ENCODE measurements around the gene CYB561D2.

Gene CYB561D2

DNA sequence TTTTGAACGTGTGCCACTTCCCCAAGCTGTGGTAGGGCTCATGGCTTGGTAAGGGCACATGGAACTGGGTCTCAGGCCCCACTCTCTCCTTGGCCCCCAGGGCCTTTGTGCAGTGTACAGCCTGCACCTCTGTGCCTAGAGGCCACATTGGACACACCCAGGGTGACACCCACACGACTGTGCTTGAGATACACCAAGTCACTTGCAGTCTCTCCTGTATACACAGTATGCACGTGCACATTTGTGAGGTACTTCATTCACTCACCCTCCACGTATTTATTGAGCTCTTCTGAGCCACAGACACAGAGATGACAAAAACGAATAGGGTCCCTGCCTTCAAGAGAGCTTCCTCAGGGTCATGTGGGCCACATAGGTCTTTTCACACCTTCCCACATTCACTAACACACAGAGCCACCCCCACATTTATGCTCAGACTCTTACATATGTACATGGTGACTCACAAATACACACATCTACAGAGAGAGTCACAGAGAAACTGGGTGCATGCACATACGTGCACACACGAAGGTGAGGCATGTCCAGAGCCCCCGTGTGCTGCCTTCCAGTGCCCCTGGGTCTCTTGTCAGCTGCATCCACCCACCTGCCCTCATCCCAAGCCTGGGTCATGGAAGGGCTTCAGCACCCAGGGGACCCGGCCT lies 18.5 kb downstream of the CYB561D2 start:
- DNase-seq: no peak

DNA sequence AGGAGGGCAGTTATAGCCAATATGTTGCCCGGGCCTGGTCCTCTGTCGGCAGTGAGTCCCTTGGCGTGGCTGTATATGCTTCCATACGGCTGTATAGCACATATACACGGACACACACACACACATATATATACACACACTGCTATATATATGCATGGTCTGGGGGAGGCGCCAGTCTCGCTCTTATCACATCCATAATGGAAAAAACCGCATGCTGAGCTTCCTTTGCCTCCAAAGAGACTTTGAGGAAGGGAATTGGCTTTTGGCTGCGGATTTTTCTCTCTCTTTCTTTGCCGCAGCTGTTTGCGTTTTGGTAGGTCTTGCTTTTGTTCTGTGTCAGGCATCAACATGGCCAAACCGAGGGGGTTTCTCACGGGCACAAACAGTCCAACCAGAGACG lies 19.9 kb downstream of the CYB561D2 start:
- DNase-seq: no peak

DNA sequence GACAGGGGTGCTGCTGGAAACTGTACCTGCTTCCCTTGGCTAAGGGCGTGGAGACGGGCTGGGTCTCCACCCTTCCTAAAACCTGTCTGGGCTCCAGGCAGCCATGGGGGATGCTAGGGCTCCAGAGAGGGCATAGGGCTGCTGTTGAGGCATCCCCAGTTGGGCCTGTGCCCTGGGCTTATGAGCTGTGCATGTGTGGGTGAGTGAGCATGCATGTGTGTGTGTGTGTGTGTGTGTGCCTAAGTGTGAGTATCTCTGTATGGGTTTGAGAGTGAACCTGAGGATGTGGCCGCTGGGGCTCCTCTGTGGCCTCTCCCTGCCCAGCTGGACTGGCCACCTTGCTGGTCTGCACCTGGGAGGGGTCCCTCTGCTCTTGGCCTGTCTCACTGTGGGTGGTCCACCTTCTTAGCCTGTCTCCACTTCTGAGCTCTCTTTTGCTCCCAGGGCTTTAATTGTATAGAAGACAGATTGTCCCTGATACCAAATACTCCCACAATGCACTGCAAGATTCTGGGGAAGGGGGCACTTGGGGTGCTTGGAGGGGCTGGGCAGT lies 20.5 kb downstream of the CYB561D2 start:
- no peak for DNase-seq

- DNase-seq: no peak
Measured at GRCh38 chr3:50372349-50372748, 21.7 kb downstream of the CYB561D2 start.

- no peak for DNase-seq
Measured at GRCh38 chr3:50373146-50374051, 22.7 kb downstream of the CYB561D2 start.

DNA sequence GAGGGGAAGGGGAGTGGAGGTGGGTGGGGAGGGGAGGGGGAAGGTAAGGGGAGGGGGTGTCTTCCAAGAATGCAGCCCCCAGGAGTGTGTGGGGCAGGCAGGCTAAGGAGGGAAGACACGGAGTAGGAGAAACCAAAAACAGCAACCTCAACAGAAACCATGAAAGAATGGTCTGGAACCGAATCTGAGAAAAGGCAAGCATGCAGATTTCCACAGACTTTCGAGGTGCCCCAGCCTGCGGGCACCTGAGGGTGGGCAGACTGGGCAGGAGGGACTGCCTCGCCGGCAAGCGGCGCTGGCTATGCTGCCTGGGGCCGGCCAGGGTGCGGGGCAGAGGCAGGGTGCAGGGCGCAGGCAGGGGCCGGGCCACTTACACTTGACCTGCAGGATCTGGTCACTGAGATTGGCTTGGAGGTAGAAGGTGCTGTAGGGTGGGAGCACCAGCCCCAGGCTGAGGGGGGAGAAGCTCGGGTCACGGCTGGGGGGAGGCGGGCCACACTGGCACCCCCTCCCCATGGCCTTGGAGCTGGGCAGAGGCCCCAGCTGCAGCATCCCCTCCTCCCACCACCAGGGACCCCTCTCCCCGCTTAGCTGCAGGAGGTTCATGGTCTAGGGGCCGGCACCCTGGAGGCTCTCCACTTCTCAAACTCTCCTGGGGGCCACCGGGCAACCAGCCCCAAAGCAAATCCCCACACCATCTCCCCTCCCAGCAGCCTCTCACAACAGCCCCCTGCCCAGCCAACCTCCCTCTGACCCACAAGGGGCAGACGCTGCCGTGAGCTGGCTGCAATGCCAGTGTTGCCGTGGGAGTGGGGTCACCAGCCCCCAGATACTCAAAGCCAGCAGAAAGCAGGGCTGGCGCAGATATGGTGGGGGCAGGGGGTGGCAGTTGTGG lies 23.9 kb downstream of the CYB561D2 start:
- no peak for DNase-seq

- DNase-seq: no peak
Measured at GRCh38 chr3:50375258-50375931, 24.7 kb downstream of the CYB561D2 start.

DNA sequence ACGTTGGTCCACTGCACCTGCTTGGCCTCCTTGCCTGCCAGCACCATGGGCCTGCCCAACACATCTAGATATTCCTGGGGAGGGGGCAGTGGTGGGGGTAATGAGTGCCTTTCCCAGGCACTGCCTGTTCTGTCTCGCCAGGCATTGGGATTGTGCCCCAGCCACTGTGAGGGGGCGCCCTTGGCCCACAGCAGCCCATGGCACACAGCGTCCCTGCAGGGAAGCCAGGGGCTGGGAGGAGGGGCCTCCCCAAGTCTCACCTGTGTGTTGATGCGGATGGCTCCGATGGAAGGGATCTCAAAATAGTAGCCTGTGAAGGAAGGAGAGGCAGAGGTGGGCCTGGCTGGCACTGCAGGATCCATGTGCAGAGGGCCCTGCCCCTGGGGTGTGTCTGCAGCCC lies 27.4 kb downstream of the CYB561D2 start:
- no peak for DNase-seq

DNA sequence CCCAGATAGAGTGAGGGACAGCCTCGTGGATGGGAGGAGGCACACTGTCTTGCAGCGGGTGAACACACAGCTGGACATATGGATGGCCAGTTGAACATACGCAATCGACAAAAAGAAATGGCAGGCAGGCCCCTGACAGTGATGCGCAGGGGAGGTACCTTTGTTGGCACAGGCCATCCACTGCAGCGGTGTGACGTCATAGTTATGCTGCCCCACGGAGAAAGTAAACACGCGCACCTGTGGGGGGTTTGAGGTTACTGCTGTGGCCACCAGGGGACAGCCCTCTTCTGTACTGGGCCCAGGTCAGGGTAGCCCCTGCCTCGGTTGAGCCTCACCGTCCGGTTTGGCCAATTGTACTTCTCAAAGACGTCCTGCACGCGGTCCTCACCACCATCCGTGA lies 28.1 kb downstream of the CYB561D2 start:
- no peak for DNase-seq

DNA sequence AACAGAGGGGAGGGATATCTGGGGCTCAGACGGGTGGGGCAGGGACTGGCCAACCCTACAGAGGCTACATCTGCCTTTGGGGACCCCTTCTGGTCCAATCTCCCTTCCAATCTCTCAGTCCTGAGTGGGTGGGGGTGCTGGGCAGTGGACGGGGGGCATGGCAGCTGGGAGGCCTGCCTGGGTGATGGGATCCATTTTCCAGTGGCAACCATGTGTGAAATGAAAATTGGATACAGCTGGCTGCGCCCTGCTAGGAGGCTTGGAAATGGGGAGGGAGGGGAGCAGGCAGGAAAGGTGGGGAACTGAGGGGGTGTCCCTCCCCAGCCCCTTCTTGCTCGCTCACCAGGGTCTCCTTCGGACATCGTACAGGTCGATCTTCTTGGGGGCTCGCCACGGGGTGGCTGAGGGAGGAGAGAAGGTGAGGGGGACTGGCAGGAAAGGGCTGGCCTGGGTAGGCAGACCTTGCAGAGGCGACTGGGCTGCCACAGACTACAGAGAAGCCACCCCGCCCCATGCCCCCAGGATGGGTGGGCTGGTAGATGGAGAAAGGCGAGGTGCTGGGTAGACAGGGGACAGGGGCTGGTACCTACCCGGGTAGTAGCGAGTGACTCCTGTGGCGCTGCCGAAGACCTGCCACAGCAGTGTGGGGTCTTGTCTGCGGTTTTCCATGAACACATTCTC lies 29.9 kb downstream of the CYB561D2 start:
- DNase-seq: no peak

DNA sequence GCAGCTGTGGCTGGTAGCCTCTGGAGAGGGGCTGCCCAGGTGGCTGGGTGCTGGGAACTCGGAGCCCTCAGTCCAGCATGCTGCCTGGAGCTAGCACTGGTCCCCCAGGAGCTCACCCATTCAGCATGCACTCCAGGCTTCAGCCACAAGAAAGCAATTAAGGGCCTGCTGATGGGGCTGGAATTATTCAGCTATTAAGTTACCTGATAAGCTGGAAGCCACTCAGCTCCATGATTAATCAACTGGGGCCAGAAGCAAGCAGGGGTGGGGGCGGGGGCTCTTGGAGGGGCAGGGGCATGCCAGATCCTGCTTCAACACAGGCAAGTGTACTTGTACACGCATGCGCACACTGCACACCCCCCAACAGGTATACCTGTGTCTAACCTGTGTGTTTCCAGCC lies 30.7 kb downstream of the CYB561D2 start:
- no peak for DNase-seq

GRCh38 chr3:50382722-50383121 lies 32.1 kb downstream of the CYB561D2 start:
- DNase-seq: no peak

GRCh38 chr3:50383750-50384149 lies 33.1 kb downstream of the CYB561D2 start:
- DNase-seq: no peak

- no peak for DNase-seq
Measured at GRCh38 chr3:50385754-50386153, 35.1 kb downstream of the CYB561D2 start.

GRCh38 chr3:50388016-50388719 lies 37.5 kb downstream of the CYB561D2 start:
- no peak for DNase-seq

DNA sequence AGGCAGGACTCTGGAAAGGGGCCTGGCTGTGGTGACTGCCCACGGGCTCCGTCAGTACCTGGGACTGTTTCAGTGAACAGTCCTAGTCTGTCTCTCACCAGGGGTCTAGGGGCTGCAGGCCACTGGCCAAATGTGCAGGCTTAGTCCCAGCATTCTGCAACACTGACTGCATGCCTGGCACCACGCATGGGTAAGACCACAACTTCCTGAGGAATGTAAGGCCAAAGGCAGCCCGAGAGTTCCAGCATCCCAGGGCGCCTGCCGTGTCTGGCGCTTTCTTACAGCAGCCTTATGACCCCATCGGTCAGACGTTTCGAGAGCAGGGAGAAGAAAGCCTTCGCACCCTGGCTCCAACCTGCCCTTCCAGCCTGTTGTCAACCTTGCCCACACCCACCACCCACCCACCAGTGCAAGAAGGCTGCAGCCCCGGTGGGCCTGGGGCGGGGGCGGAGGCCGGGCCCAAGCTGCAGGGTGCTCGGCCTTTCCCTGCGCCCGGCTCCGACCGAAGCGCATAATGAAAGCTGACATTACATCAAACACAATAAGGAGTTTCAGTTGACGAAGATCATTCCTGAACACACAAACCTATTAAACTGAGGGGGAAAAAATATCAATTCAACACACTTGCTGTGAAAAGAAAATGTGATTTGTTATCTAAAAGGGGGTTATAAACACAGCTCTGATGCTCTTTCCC lies 38.2 kb downstream of the CYB561D2 start:
- DNase-seq: no peak

- DNase-seq: no peak
Measured at GRCh38 chr3:50389414-50389767, 38.7 kb downstream of the CYB561D2 start.

DNA sequence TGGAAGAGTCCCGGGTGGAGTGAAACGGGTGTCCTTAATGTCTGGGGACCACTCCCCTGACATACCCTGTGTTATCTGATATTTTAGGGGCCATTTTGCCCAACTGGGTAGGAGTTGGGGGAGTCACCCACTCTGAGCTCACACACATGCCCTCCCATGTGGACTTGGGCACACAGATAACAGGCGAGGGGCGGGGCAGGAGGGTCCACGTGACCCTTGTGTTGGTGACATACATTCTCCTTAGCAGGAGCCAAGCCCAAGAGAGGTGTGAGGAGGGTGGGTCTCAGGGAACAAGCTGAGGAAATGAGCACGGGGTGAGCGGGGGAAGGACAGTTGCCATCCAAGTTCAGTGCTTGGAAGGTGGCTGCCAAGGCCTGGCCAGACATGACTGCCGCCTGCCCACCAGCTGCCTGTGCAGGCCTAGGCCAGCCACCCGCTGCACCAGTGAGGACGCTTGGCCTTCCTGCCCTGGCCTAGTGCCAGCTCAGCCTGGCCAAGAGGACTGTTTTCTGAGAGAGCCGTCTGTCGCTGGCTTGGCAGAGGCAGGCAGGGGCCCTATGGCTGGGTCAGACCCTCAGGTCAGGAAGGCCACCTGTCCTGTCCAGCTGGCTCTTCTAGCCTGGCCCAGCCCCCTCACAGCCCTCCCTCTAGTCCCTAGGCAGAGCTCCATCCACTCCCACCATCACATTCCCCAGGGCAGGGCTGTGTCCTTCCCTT lies 40.0 kb downstream of the CYB561D2 start:
- DNase-seq: no peak

DNA sequence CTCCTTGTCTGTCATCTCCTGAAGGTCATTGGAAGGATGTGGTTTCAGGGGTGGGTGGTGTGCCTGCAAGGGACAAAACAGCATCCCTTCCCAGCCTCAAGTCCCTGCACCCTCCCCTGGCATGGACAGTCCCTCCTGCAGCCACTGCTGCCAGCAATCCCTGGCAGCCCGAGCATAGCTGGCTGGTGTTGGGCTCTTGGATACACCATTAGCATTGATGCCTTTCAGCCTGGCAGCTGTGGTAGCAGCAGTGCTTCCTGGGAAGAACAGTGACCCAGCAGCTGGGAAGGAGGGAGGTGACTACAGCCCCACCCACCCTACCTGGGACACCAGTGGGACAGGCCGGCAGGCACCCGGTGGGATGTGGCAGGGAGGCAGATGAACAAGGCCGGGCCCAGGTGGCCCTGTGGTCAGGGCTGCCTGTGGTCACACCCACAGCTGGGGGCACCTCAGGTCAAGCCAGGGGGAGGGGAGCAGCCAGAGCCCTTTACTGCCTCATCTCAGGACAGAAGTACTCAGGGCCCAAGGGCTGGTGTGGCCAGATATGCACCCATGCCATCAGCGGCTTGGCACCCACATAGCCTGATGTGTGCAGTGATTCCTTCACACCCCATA lies 41.5 kb downstream of the CYB561D2 start:
- DNase-seq: no peak

Measured in stimulated activated CD4-positive, alpha-beta T cell treated with anti-CD3 and anti-CD28 coated beads, Interleukin-12 subunit alpha, Interleukin-12 subunit beta, amount 100 ng/mL, for 4 hours (primary cell).